PC-9 (cell line): Measurements from ENCODE around the gene KCNK6. TPM values are rescaled to one million over a fixed set of nuclear protein-coding genes. Genes with fewer than 3 reads are reported as not detected.

ENCODE experiments used
- BruUV-seq: library from RNA; stranded (reverse); fragments of 400-500 nt; replicated peaks from 2 replicates; lab custom pipeline; 2021; lab: Mats Ljungman, UMichigan
- CTCF ChIA-PET: fragments of 300-600 bp; sonication (Branson Sonifier 250); formaldehyde crosslinking; loops from one replicate; lab custom pipeline; 2022; ENCODE audit warnings: antibody characterized with exemption; lab: Charles Lee
- POLR2A ChIA-PET: fragments of 300-600 bp; sonication (Branson Sonifier 250); formaldehyde crosslinking; loops from one replicate; lab custom pipeline; 2022; ENCODE audit warnings: antibody characterized with exemption; ENCODE audit not compliant: unreplicated experiment; lab: Charles Lee
- DNase-seq, 2 experiments: peaks; one replicate each; pipeline versions ENCODE4 v3.0.0 to v3.0.0-alpha.2; 2015 to 2022; ENCODE audit warnings: mixed read lengths in 1 of 2
- H2AFZ ChIP-seq: fragments of 200-600 bp; sonication (generic); 2 replicates; pipeline ENCODE4 v1.8.1; 2017; ENCODE audit warnings: antibody characterized with exemption
- H3F3A ChIP-seq: fragments of 200-600 bp; sonication (generic); 2 replicates; pipeline ENCODE4 v1.8.1; 2017; ENCODE audit warnings: antibody characterized with exemption, mild to moderate bottlenecking, low read depth; ENCODE audit not compliant: insufficient read depth
- H3K27ac ChIP-seq: fragments of 200-600 bp; sonication (generic); 2 replicates; pipeline ENCODE4 v1.6.1; 2016; ENCODE audit warnings: mixed run types
- H3K27me3 ChIP-seq: fragments of 200-600 bp; sonication (generic); 2 replicates; pipeline ENCODE4 v1.6.1; 2016; ENCODE audit warnings: low read depth, mixed run types; ENCODE audit not compliant: insufficient read depth
- H3K36me3 ChIP-seq: fragments of 200-600 bp; sonication (generic); 2 replicates; pipeline ENCODE4 v1.6.1; 2016; ENCODE audit warnings: low read depth, mixed run types
- H3K4me1 ChIP-seq: fragments of 200-600 bp; sonication (generic); replicated peaks from 2 replicates; pipeline ENCODE4 v1.6.1; 2016; ENCODE audit warnings: mixed run types; ENCODE audit not compliant: insufficient read depth
- H3K4me2 ChIP-seq: fragments of 200-600 bp; sonication (generic); 2 replicates; pipeline ENCODE4 v1.6.1; 2017; ENCODE audit warnings: mixed run types
- H3K4me3 ChIP-seq: fragments of 200-600 bp; sonication (generic); 2 replicates; pipeline ENCODE4 v1.6.1; 2016; ENCODE audit warnings: mixed run types
- H3K79me2 ChIP-seq: fragments of 200-600 bp; sonication (generic); 2 replicates; pipeline ENCODE4 v1.6.1; 2017; ENCODE audit warnings: low read depth, mixed run types
- H3K9me2 ChIP-seq: fragments of 200-600 bp; sonication (generic); 2 replicates; pipeline ENCODE4 v1.8.1; 2017; ENCODE audit warnings: mild to moderate bottlenecking; ENCODE audit not compliant: insufficient read depth
- H3K9me3 ChIP-seq: fragments of 200-600 bp; sonication (generic); 2 replicates; pipeline ENCODE4 v1.8.1; 2016; ENCODE audit warnings: low read depth; ENCODE audit not compliant: insufficient read depth
- H4K20me1 ChIP-seq: fragments of 200-600 bp; sonication (generic); 2 replicates; pipeline ENCODE4 v1.8.1; 2017; ENCODE audit not compliant: insufficient read depth
- CTCF ChIP-seq: fragments of 200-600 bp; sonication (generic); conservative IDR thresholded peaks from 2 replicates; pipeline ENCODE4 v1.6.1; 2017; ENCODE audit warnings: mixed run types, antibody characterized with exemption, mild to moderate bottlenecking, moderate library complexity
- EZH2 ChIP-seq: fragments of 200-600 bp; sonication (generic); IDR thresholded peaks from 2 replicates; pipeline ENCODE4 v1.8.0; 2017; ENCODE audit warnings: antibody characterized with exemption, low read depth
- intact Hi-C: fragments of 100-400 bp; cut with micrococcal nuclease; formaldehyde crosslinking; loops from one replicate; pipeline ENCODE4 v1.10.0; 2022; ENCODE audit not compliant: unreplicated experiment
- total RNA-seq: library from RNA; stranded (reverse); gene quantifications from 2 replicates; pipeline ENCODE4 v1.2.3, GENCODE V29; 2021

KCNK6 gene
- total RNA-seq, 1 experiment from 2014 or later: 6.1 TPM

- no peaks in the 10 kb centered on the region for H3K9me3 ChIP-seq
- no peak for DNase-seq
- peaks cover 93% of the 10 kb centered on the region for H3F3A ChIP-seq
- no peak overlapping the region for H3K4me2 ChIP-seq
- H3K4me1 ChIP-seq: peaks cover 62% of the 10 kb centered on the region
- H3K79me2 ChIP-seq: peaks cover 47% of the 10 kb centered on the region
- intact Hi-C loops: no loop called here
- H3K9me2 ChIP-seq: no peaks in the 10 kb centered on the region
- H2AFZ ChIP-seq: no peak overlapping the region
- no peak overlapping the region for H3K27ac ChIP-seq
- ChIA-PET CTCF (no interaction called here), POLR2A (no interaction called here)
- no peaks in the 10 kb centered on the region for H3K27me3 ChIP-seq
- H3K4me3 ChIP-seq: no peak overlapping the region
- BruUV-seq: no TSS peak
- H3K36me3 ChIP-seq: peaks cover 31% of the 10 kb centered on the region
- no peak for TF ChIP-seq EZH2
- no peak for TF ChIP-seq CTCF
- peaks cover 41% of the 10 kb centered on the region for H4K20me1 ChIP-seq
These were observed 26.4 kb upstream of the KCNK6 start for GRCh38 chr19:38293281-38293680.

DNA sequence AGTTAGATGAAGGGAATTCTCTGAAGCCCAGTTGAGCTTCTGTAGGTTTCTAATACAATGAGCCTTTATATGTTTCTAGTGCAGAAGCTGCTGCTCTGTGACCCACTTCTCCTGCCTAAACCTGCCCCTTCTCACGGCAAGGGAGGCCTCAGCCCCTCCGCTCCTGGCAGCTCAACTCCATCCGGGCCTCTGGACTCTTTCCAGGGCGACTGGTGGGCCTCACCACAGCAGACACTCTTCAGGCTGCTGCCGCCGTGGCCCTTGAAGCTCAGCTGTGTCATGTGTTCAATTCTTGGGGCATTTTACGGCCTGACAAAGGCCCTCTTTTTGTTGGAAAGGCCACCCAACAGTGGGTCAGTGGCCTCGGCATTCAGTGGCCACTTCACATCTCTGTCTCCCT is 25.6 kb upstream of the KCNK6 start:
- DNase-seq: no peak
- no peak overlapping the region for H3K4me2 ChIP-seq
- peaks cover 23% of the 10 kb centered on the region for H3K36me3 ChIP-seq
- H4K20me1 ChIP-seq: peaks cover 33% of the 10 kb centered on the region
- TF ChIP-seq CTCF: no peak
- no peak for TF ChIP-seq EZH2
- H3K9me3 ChIP-seq: no peaks in the 10 kb centered on the region
- no peaks in the 10 kb centered on the region for H3K9me2 ChIP-seq
- intact Hi-C loops: no loop called here
- H3F3A ChIP-seq: peaks cover 93% of the 10 kb centered on the region
- POLR2A ChIA-PET: interaction anchor here (0.6 kb wide), 1 partner anchor 387 kb away, joined by 4 read pairs; no protein-coding TSS in a partner anchor
- no peaks in the 10 kb centered on the region for H3K27me3 ChIP-seq
- CTCF ChIA-PET: no interaction called here
- no peak overlapping the region for H3K4me3 ChIP-seq
- peaks cover 62% of the 10 kb centered on the region for H3K4me1 ChIP-seq
- 0 out of 2 replicates have a peak overlapping the region, but pooled peaks have one; percentile 11 for H3K27ac ChIP-seq
- no TSS peak for BruUV-seq
- peaks cover 41% of the 10 kb centered on the region for H3K79me2 ChIP-seq
- H2AFZ ChIP-seq: no peak overlapping the region

DNA sequence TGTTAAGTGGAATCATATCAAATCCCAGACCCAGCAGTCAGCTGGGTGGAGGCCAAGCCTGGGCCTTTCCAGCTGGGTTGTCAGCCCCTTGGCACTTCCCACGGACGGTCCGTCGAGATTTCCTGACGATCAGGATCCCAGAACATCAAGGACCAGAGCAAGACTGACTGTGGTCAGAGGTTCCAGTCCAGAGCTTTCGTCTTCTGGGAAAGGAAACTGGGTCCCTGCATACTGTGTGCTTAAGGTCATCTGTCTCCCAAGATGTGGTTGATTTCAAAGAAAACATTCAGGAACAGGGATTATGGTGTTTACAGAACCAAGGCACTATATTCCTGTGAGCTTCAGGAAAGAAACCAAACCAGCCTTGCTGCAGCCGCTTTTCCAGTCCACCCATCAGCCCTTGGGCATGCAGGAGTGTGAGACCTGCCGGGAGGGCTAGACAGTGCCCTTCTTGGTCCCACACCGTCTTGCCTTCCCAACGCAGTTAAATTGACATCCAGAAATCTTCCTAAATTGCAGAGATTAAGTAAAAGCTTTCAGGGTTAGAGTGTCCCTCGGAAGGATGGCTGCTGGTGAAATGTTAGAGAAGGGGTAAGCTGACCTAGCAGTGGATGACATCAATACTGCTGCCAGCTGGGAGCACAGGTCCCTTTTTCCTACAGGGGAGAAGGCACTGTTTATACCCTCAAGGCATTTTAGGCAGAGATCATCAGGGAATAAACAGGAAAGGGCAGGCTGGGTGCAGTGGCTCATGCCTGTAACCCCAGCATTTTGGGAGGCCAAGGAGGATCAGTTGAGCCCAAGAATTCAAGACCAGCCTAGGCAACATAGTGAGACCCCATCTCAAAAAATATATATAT is 20.6 kb upstream of the KCNK6 start:
- no TSS peak for BruUV-seq
- intact Hi-C loops: no loop called here
- Histone ChIP-seq H3K9me2 (no peaks in the 10 kb centered on the region), H2AFZ (no peak overlapping the region), H3K4me3 (no peak overlapping the region), H3K36me3 (0 out of 2 replicates have a peak, but pooled peaks cover 4% of the 10 kb centered on the region), H3K27me3 (no peaks in the 10 kb centered on the region), H3K4me1 (peaks cover 63% of the 10 kb centered on the region), H3K79me2 (peaks cover 32% of the 10 kb centered on the region), H3K4me2 (peak overlapping the region; percentile 57), H3K9me3 (no peaks in the 10 kb centered on the region), H4K20me1 (no peaks in the 10 kb centered on the region), H3K27ac (peak overlapping the region; percentile 86), H3F3A (peaks cover 84% of the 10 kb centered on the region)
- peak; percentile 39 to 66 for DNase-seq
- ChIA-PET POLR2A (interaction anchor here (0.6 kb wide), 1 partner anchor 15 kb away, joined by 3 read pairs; no protein-coding TSS in a partner anchor), CTCF (interaction anchor here (0.7 kb wide), 1 partner anchor 55 kb away, joined by 3 read pairs; no protein-coding TSS in a partner anchor)
- TF ChIP-seq EZH2: no peak
- no peak for TF ChIP-seq CTCF
